ENCODE data around the gene APRT.

Gene APRT

GRCh38 chr16:88771294-88771772 is 40.4 kb downstream of the APRT start:
- DNase-seq = no peak

DNA sequence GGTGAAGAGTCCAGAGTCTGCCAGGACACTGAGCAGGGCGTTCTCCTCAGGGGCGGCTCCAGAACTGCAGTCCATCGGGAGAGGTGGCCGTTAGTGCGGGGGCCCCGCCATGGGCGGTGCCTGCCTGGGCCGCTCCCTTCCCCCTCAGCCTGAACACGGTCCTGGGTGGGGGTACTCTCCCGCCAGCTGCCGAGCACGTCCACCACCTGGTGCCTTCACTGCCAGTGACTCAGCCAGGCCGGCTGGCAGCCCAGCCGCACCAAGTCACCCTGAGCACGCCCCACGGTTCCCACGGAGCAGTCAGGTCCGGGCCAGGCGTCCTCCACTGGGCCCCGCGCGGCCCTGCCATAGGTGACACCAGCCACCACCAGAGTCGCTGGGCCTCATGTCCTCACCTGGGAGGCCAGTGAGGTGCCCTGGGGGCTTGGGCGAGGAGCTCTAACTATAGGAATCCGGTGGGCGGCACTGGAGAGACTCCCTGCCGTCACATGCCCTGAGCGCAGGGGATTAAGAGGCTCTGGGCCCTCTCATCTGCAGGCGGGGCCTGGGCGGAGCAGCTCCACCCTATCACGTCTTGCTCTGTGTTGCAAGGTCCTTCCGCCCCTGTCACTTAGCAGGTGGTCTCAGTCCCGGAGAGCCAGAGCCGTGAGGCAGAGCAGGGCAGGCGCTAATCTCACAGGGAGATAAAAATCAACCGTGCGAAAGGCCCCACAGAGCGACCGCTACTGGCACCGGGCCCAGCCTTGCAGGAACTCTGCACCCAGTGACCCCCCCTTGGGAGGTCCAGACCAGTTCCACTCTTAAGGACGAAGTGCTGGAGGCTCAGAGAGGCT is 41.1 kb downstream of the APRT start:
- peak; percentile 97 for DNase-seq

- peak; percentile 86 for DNase-seq
These were observed 41.9 kb downstream of the APRT start for GRCh38 chr16:88769617-88770460.

DNA sequence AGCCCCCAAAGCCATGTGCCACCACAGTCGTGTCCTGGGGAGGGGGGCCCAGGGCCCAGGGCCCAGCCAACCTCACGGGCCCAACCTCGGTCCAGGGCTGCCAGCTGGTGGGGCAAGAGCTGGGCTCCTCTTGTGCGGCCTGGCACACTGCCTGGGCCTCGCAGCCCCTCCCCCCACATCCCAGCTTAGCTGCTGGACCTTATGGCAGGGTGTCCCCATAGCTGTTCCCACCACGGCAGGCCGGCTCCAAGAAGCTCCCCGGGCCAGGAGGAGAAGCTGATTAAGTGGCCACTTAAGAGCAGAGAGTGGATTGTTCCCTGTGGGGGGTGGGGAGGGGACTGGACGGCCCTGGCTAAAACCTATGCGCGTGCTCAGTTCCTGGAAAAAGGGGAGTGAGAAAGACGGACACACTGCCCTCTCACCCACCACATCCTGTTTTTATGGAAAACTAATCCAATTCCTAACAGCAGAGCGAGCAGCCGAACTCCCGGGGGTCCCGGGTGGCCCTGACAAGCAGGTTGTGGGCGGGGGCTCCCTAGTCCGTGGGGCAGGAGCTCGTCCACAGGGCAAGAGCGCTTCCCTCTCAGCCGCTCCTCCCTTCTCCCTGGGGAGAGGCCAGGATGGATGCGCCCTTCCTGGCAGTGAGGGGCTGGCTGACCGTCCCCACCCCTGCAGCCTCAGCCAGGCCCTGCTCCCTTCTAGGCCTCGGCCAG is 43.5 kb downstream of the APRT start:
- no peak for DNase-seq

DNA sequence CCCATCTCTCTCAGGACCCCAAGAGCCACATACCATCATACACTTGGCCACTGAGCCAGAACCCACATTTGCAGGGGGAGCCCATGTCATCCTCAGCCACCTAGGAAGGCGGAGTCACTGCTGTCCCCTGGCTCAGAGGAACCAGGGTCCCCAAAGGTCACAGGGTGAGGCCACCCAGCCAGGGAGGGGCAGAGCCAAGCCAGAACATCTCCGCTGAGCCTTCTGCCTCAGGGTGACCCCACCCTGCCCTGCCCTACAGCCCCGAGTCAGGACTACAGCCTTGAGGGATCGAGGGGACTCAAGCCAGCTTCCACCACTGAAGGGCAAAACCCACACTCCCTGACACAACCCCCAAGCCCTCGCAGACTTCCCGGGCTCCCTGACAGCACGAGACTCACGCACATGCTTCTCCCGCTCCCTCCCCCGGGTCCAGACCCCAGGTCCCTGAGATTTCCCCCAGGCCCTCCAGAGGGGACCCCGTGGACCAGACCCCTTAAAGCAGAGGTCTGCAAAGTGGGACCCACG is 44.1 kb downstream of the APRT start:
- DNase-seq = peak; percentile 39

GRCh38 chr16:88766975-88767374 is 44.8 kb downstream of the APRT start:
- DNase-seq = no peak

DNA sequence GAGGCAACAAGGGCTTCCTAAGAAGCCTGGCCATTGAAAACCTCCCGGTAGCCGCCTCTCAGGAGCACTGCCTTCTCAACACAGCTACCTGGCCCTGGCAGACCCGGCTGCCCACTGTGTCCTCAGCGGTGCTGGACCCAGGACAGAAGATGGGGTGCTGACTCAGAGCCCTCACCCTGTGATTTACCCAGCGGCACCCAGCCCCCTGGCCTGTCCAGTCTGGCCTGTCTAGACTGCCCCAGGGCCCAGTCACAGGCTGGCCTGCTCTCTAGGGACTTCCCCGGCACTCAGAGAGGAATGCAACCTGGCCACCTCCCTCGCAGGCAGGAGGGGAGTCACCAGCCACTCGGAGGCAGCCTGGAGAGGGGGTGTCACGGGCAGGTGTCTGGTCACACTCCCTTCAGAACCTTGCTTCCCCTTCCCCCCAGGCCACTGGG is 46.8 kb downstream of the APRT start:
- no peak for DNase-seq

DNA sequence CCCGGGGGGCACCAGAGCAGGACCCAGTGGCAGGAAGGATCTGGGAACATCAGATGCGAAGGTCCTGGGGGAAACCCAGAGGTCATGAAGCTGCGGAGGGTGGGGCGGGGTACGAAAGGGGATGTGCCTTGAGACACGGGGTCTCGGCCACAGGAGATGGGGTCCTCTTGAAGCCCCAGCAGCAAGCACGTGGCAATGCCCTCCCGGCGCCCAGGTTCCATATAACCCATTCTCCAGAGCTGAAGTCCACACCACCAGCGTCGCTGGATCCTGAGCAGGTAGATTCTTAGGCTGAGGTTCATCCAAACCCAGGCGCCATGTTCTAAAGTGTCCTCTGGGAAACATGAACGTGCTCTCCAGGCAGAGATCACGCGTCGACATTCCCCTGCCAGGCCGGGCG is 47.6 kb downstream of the APRT start:
- DNase-seq = no peak

GRCh38 chr16:88763502-88764053 is 48.1 kb downstream of the APRT start:
- DNase-seq = no peak

DNA sequence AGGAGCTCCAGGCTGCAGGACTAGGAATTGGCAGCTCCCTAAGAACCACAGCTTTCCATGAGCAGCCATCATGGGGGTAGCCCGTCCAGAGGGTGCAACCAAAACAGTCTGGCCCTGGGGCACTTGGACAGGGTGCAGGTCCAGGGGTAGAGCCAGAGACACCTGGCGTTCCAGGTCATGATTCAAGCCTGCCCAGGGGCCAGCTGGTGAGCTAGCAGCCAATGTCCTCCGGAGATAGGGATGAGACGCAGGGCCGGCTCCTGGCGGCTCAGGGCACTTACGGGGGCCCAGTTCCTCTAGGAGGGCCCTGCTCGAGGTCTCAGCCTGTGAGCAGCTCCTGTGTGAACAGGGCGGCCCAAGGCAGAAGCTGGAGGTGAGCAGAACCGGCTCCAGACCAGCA is 48.8 kb downstream of the APRT start:
- no peak for DNase-seq

DNA sequence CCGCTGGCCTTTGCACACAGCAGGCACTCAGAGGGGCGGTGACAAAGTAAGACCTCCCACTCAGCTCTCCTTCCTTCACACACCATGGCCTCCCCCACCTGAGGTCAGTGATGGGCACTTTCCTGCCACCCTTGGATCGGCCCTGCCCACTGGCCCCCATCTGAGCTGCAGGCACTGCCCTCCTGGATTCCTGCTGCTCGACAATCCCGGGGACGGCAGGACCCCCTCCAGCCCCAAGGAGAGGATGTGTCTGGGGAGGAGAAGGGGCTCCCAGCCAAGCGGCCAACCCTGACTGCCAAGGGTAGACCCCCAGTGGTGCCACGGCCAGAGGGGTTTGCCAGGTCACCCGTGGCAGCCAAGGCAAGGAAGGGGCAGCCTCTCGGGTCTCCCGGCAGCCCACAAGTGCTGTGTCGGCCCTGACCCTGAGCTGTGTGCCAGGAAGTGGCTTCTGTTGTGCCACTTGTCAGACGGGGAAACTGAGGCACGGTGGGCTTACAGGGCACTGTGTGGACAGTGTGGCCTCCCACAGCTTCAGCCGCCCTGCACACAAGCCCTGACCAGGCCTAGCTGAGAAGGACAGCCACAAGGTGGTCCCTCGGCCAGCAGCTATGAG is 49.4 kb downstream of the APRT start:
- DNase-seq = no peak

DNA sequence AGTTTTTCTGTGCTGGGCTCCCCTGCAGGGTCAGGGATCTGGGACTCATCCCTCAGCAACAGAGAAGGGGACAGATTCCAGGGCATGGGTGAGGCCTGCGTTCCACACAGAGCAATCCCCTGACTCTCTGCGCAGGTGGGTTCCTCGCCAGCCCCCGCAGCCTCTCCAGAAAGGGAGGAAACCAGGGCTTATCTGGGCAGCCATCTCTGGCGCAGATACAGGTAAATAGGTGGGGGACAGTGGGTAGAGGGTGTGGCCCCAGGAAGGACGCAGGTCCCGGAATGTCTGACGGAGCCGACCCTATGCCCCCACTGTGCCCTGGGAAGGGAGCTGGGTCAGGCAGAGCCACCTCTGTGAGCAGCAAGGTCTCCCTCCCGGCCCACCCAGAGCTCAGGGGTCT is 49.9 kb downstream of the APRT start:
- no peak for DNase-seq

DNA sequence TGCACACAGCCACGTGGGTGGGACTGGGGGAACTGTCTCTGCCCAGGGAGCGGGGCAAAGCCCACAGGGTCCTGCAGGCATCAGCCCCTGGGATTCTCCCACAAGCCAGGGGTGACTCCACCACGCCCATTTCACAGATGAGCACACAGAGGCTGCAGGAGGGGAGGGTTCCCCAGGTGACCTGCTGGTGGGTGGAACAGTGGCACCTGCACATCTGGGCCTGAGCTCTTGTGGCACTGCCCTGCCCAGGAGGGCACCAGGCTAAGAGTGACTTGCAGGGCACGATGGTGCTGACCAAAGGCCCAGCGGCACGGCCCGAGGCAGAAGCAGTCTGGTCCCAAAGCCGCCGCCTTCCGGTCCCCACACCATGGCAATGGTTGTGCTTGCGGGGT is 50.6 kb downstream of the APRT start:
- no peak for DNase-seq

GRCh38 chr16:88760424-88761142 is 51.1 kb downstream of the APRT start:
- no peak for DNase-seq

- no peak for DNase-seq
These were observed 51.8 kb downstream of the APRT start for GRCh38 chr16:88759976-88760350.
